IPS-NIHi7 (cell line): ENCODE results near the gene ZNF576.
"Not testable (repeated sequence)": the region's sequence is repeated elsewhere in the genome, so short reads cannot be mapped to it uniquely, and the experiment has no call there.

Source experiments
- DNase-seq: peaks from one replicate; pipeline ENCODE4 v3.0.0; 2012; ENCODE audit warnings: mixed read lengths; ENCODE audit errors: extremely low spot score

The ZNF576 gene

GRCh38 chr19:43625918-43626579, 29.7 kb downstream of the ZNF576 start:
- DNase-seq = peak; percentile 67

DNA sequence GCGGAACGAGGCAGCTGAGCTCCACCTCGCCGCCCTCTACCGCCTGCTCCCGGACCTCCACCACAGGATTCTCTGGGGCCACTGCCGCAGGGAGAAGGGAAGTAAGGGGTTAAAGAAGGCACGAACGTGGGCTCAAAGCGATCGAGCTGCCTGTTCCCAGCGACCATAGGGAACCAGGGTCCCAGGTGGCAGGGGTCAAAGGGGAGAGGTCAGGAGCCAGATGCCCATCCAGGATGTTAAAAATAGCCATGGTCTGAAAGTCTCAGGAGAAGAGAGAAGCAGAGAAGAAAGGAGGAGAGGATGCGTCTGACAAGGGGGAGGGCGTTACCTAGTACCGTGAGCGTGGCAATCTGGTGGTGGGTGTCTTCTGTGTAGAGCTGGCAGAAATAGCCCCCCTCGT, 30.4 kb downstream of the ZNF576 start:
- DNase-seq = no peak

DNA sequence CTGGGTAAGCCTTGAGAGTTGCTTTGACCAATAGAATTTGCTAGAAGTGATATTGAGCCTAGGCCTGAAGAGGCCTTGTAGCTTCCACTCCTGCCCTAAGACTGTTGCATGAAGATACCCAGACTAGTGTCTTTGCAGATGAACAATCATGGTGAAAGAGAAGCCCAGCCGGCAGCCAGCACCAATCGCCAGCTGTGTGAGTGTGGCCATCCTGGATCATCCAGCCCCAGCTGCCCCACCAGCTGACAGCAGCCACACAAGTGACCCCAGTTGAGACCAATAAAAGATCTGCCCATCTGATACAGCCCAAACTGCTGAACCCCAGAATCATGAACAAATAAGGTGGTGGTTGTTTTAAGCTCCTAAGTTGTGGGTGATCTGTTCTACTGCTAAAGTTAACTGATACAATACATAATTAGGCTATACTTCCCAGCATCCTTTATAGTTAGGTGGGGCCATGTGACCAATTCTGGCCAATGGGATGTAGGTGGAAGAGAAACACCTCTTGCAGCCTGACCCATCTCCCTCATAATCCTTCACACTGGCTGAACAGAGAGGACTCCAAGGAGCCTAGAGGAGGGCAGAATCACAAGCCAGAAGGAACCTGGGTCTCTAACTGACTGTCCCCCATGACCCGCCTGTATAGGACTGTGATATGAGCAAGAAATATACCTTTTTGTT, 32.4 kb downstream of the ZNF576 start:
- no peak for DNase-seq

- no peak for DNase-seq
Observed at GRCh38 chr19:43631491-43631890, 35.1 kb downstream of the ZNF576 start.

DNA sequence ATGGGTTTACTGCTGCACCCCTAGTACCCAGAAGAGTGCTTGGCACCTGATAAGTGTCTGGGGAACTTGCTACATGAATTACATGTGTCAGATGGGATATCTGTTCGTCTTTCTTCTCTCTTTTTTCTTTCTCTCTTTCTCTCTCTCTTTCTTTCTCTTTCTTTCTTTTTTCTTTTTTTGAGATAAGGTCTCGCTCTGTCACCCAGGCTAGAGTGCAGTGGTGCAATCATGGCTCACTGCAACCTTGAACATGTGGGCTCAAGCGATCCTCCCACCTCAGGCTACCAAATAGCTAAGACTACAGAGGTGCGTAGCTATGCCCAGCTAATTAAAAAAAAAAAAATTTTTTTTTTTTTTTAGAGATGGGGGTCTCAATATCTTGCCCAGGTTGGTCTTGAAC, 37.1 kb downstream of the ZNF576 start:
- no peak for DNase-seq

DNA sequence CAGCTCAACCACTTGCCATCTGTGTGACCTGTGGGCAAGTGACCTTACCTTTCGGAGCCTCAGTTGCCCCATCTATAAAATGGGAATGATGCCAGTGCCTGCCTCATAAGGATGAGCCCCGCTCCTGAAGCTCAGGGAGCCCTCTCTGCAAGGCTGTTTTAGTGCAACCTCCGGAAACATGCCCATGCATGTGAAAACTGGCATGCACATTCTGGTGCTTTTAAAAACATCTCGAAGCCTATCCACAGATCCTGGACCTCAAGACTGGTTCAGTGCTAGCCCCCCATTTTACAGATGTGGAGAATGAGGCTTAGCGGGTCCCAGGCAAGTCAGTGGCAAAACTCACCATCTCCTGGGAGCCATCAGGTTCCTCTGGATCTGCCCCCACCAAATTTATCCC, 37.7 kb downstream of the ZNF576 start:
- no peak for DNase-seq

DNA sequence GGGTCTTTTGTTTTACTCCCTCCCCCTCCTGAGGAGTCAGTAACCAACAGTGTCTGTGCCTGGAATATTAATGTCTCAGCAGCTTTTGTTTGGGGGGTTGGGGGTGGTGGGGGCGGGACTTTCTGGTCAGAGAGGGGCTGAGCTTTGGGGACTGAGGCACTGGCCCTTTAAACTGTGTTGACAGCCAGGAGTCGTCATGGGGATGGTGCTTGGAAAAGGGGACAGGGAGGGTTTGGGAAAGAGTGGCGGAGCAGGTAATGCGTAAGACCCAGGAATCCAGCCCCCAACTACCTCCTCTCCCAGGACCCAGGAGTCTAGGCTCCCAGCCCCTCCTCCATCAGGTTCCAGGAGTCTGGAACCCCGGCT, 38.1 kb downstream of the ZNF576 start:
- no peak for DNase-seq

DNA sequence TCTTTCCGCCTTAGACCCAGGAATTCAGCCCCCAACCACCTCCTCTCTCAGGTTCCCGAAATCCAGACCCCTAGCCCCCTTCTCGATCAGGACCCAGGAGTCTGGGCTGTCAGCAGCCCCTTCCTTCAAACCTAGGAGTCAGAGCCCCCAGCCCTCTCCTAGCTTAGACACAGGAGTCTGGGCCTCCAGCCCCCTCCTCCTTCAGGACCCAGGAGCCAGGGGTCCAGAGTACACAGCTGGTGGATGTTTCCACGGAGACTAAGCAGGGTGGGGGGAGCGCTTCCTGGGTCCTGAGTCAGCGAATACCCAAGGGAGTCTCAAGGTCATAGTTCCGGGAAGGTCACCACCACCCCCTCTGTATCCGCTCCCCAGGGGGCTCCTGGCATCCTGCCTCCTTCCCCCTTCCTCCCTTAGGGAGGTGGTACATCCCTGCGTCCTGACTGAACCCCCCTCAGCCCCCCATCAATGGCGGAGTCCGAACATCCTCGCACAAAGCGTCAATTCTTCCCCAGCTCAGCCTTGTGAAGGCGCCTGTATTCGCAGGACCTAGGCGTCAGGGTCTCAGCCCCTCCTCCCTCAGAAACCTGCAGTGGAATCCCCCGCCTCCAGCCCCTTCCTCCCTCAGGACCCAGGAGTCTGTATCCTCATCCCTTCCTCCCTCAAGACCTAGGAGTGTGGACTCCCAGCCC, 38.6 kb downstream of the ZNF576 start:
- DNase-seq = no peak

DNA sequence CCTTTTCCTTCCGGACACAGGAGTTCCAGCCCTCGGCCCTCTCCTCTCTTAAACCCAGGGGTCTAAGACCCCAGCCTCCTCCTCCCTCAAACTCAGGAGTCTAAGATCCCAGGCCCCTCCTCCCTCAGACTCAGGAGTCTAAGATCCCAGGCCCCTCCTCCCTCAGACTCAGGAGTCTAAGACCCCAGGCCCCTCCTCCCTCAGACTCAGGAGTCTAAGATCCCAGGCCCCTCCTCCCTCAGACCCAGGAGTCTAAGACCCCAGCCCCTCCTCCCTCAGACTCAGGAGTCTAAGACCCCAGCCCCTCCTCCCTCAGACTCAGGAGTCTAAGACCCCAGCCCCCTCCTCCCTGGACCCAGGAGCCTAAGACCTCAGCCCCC, 39.2 kb downstream of the ZNF576 start:
- not testable (repeated sequence) for DNase-seq

- DNase-seq = no peak
Observed at GRCh38 chr19:43636121-43636683, 39.8 kb downstream of the ZNF576 start.

DNA sequence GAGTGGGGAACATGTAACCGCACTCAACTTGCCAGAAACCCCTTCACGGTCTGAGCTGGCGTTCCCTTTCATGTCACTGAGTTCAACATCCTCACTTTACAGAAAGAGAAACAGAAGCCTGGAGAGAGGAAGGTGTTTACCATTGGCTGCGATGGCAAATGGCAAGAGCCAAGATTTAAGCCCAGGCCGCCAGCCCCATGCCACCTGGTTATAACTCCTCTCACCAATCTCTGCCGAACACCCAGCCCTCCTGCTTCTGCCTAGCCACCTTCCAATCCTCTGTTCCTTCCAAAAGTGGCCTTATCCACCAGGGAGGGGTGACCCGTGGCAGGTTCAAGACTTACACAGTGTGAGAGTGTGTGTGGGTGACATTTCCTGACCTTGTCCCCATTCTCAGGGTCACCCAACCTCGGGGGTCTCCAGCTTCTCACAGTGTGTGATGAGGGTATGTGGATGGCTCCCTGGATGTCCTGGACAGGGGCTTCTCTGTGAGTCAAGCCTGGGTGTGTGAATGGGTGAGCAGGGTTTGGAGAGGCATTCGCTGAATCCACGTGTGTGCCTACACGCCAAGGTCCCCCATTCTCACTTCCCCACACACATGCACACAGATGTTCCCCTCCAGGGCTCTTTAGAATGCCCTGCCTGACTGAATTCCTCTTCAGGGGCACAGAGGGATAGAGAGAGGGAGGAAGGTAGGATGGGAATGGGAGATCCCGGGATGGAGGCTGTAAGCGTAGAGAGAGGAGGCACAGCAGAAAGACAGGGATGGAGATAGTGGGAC, 42.0 kb downstream of the ZNF576 start:
- DNase-seq = no peak

GRCh38 chr19:43638995-43639518, 42.7 kb downstream of the ZNF576 start:
- DNase-seq = no peak

DNA sequence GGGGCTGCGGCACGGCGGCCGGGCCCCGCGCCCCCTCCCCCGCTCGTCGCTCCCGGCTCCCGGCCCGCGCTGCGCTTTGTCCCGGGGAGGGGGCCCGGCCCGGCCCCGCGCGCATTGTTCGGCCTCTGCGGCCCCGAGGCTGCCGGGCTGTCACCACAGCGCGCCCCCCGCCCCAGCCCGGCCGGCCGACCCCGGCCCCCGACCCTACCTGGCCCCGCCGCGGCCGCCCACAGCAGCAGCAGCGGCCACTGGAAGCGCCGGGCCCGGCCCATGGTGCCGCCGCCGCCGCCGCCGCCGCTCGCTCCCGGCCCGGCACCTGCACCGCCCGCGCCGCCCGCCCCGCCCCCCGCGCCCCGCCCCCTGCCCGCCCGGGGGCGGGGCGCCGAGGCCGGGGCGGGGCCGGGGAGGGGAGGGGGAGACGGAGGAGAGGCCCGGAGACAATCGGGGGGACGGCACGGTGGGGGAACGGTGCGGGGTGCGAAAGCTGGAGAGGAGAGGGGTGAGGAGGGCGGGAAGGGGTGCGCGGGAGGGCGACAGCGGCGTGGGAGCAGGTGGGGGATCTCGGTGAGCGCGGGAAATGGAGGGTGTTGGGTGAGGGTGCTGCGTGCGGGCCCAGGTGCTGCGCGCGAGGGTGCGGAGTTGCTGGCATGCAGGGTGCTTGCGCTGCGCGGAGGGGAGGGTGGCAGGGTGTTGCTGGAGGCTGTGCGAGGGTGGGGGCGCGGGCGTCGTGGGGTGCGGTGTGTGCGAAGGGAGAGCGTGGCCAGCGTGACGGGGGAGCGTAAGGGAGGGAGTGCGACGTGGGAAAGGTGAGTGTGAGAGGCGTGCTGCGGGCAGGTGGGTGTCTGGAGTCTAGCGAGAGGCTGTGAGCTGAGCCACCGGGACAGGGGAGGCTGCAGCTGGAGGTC, 43.4 kb downstream of the ZNF576 start, which contains the start of gene CADM4:
Gene CADM4 (minus strand): TSS at position 332 of the 905 bp plus-strand sequence. CDS start 60 bp downstream, at position 272.
- peak; percentile 72 for DNase-seq

GRCh38 chr19:43640424-43640757, 44.0 kb downstream of the ZNF576 start:
- no peak for DNase-seq

DNA sequence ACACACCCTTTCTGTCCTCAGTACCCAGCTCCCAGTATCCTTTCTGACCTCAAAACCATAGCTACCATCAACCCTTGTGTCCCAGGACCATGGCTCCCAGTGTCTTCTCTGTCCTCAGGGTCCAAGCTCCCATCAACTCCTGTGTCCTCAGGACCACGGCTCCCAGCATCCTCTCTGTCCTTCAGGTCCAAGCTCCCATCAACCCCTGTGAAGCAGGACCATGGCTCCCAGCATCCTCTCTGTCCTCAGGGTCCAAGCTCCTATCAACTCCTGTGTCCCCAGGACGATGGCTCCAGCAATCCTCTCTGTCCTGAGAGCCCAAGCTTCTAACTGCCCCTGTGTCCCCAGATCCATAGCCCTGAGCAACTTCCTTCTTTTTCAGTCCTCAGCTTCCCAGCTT, 44.9 kb downstream of the ZNF576 start:
- DNase-seq = no peak

- DNase-seq = no peak
Observed at GRCh38 chr19:43642531-43642930, 46.1 kb downstream of the ZNF576 start.

DNA sequence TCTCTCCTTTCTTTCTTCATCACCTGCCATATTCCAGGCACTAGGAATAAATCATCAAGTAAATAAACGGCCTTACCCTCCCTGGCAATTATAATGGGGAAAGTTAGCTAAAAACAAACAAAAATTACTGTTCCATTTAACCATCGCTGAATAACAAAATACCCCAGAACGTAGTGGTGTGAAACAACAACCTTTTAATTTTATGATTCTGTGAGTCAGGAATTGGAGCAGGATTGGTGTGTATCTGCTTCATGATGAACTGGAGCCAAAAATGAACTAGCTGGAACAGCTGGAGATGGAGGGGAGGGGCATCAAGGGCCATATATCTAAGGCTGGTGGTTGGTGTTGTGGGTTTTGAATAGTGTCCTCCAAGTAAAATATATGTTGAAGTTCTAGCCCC, 46.9 kb downstream of the ZNF576 start:
- no peak for DNase-seq

DNA sequence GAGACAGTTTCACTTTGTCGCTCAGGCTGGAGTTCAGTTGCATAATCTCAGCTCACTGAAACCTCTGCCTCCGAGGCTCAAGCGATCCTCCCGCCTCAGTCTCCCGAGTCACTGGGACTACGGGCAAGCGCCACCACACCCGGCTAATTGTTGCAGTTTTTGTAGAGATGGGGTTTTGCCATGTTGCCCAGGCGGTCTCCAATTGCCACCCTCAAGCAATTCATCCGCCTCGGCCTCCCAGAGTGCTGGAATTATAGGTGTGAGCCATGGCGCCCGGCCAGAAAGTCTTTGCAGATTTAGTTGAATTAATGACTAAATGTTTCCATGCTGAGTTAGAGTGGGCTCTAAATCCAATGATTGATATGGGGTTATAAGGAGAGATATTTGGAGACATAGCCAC, 47.8 kb downstream of the ZNF576 start:
- DNase-seq = no peak

- no peak for DNase-seq
Observed at GRCh38 chr19:43648633-43649032, 52.2 kb downstream of the ZNF576 start.

GRCh38 chr19:43649514-43649913, 53.1 kb downstream of the ZNF576 start:
- no peak for DNase-seq

DNA sequence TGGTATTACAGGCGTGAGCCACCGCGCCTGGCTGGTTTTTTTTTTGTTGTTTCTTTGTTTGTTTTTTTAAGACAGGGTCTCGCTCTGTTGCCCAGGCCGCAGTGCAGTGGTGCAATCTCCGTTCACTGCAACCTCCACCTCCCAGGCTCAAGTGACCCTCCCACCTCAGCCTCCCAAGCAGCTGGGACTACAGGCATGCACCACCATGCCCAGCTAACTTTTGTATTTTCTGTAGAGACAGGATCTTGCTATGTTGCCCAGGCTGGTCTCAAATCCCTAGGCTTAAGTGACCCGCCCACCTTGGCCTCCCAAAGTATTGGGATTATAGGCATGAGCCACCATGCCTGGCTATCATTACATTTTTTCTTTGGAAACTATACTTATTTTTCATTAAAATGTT, 53.9 kb downstream of the ZNF576 start:
- DNase-seq = not testable (repeated sequence)
